Stimulated activated CD4-positive, alpha-beta T cell treated with anti-CD3 and anti-CD28 coated beads, Interleukin-1b, Interleukin-23, amount 100 ng/mL, for 4 hours (primary cell): ENCODE results near the gene TBL2.
"Not testable (repeated sequence)": the region's sequence is repeated elsewhere in the genome, so short reads cannot be mapped to it uniquely, and the experiment has no call there.

Experiments used
- DNase-seq, 2 donors: peaks; one replicate each; pipeline ENCODE4 v3.0.0-alpha.2; 2020; ENCODE audit warnings: low read depth in 2 of 2

TBL2 gene

GRCh38 chr7:73606801-73607691 lies 28.7 kb upstream of the TBL2 start:
- peak; percentile 65 to 69 for DNase-seq

GRCh38 chr7:73605601-73606220 lies 27.3 kb upstream of the TBL2 start:
- no peak for DNase-seq

GRCh38 chr7:73602721-73603651 lies 24.6 kb upstream of the TBL2 start:
- DNase-seq, result no peak

- DNase-seq, result no peak
Observed at GRCh38 chr7:73599916-73600315, 21.5 kb upstream of the TBL2 start.

GRCh38 chr7:73599151-73599882 lies 20.9 kb upstream of the TBL2 start:
- DNase-seq, result no peak

GRCh38 chr7:73597978-73598782 lies 19.8 kb upstream of the TBL2 start:
- DNase-seq, result no peak

GRCh38 chr7:73596191-73597065 lies 18.0 kb upstream of the TBL2 start:
- DNase-seq, result no peak

- DNase-seq, result no peak
Observed at GRCh38 chr7:73595358-73595757, 17.0 kb upstream of the TBL2 start.

- DNase-seq, result no peak
Observed at GRCh38 chr7:73593207-73594045, 15.0 kb upstream of the TBL2 start.

GRCh38 chr7:73586911-73587310 lies 8.5 kb upstream of the TBL2 start:
- DNase-seq, result no peak

- DNase-seq, result no peak
Observed at GRCh38 chr7:73585196-73585595, 6.8 kb upstream of the TBL2 start.

GRCh38 chr7:73582664-73583202 lies 4.4 kb upstream of the TBL2 start:
- no peak for DNase-seq

GRCh38 chr7:73581006-73581405 lies 2.6 kb upstream of the TBL2 start:
- not testable (repeated sequence) for DNase-seq

- no peak for DNase-seq
Observed at GRCh38 chr7:73577627-73578341, 595 bp downstream of the TBL2 start.

GRCh38 chr7:73573791-73574190 lies 4.6 kb downstream of the TBL2 start:
- no peak for DNase-seq

GRCh38 chr7:73573276-73573675 lies 5.1 kb downstream of the TBL2 start:
- DNase-seq, result no peak

GRCh38 chr7:73572767-73573186 lies 5.6 kb downstream of the TBL2 start:
- DNase-seq, result no peak

GRCh38 chr7:73570977-73571376 lies 7.4 kb downstream of the TBL2 start:
- DNase-seq, result no peak
